K562 (cell line): ENCODE data around the gene ARHGEF16. TPM values are rescaled to one million over a fixed set of nuclear protein-coding genes. Genes with fewer than 3 reads are reported as not detected.

Experiments
- ATAC-seq: fragments of 200-7000 bp; cut with Tn5 transposase; 3 replicates; pipeline ENCODE4 v1.9.1; 2020; ENCODE audit warnings: moderate library complexity
- BruUV-seq: library from RNA; stranded (reverse); fragments of 400-500 nt; replicated peaks from 2 replicates; lab custom pipeline; 2021; lab: Mats Ljungman, UMichigan
- CTCF ChIA-PET: fragments of 300-600 bp; formaldehyde crosslinking; extraction: SDS; loops from one replicate; lab custom pipeline; 2021; ENCODE audit warnings: low intra/inter-chr PET ratio; lab: Yijun Ruan, JAX
- POLR2A ChIA-PET: fragments of 300-600, 350-650 bp; sonication (Branson Sonifier 250); formaldehyde crosslinking; extraction: SDS; loops from one replicate; lab custom pipeline; 2021; ENCODE audit warnings: antibody characterized with exemption, inconsistent platforms; lab: Yijun Ruan, JAX
- DNase-seq, 4 experiments: peaks; one replicate each; pipeline versions ENCODE4 v3.0.0 to v3.0.0-alpha.2; 2011 to 2018; ENCODE audit warnings: low spot score in 3 of 4, mixed read lengths in 3 of 4; ENCODE audit errors: extremely low read depth in 1 of 4
- FAIRE-seq: peaks from 2 replicates; lab custom pipeline; 2011; peaks lifted over from hg19 to GRCh38; lab: Jason Lieb, UNC
- H2AFZ ChIP-seq: 2 replicates; pipeline ENCODE4 v1.6.0; 2011; ENCODE audit warnings: low read depth, low read length, control low read depth, inconsistent platforms
- H3K27ac ChIP-seq: fragments of 200-600 bp; 3 replicates; pipeline ENCODE4 v1.8.0; 2011; ENCODE audit warnings: low read depth, mild to moderate bottlenecking, control low read depth, inconsistent platforms, low read length, moderate library complexity, mixed read lengths; ENCODE audit errors: extremely low read depth
- H3K27me3 ChIP-seq, 2 experiments: fragments of 300-600 bp in 1 of 2; 2 replicates in 1 of 2; 3 replicates in 1 of 2; pipeline versions ENCODE4 v1.6.0 to v1.8.0; 2011; ENCODE audit warnings: inconsistent platforms in 2 of 2, low read length in 2 of 2, mild to moderate bottlenecking in 1 of 2, mixed read lengths in 1 of 2, moderate library complexity in 1 of 2; ENCODE audit not compliant: control insufficient read depth in 2 of 2, insufficient read depth in 2 of 2
- H3K36me3 ChIP-seq: fragments of 300-600 bp; 3 replicates; pipeline ENCODE4 v1.8.0; 2011; ENCODE audit warnings: mild to moderate bottlenecking, low read length, inconsistent platforms; ENCODE audit not compliant: control insufficient read depth, insufficient read depth
- H3K4me1 ChIP-seq, 2 experiments: fragments of 200-600 bp in 1 of 2; replicated peaks in 1 of 2; 2 replicates in 1 of 2; 3 replicates in 1 of 2; pipeline versions ENCODE4 v1.5.1 to v1.8.0; 2011; ENCODE audit warnings: inconsistent platforms in 2 of 2, low read length in 2 of 2, mild to moderate bottlenecking in 1 of 2, mixed read lengths in 1 of 2, moderate library complexity in 1 of 2; ENCODE audit not compliant: control insufficient read depth in 2 of 2, insufficient read depth in 2 of 2
- H3K4me2 ChIP-seq: 2 replicates; pipeline ENCODE4 v1.6.1; 2011; ENCODE audit warnings: low read length, control low read depth, inconsistent platforms, mixed read lengths; ENCODE audit not compliant: insufficient read depth
- H3K4me3 ChIP-seq: fragments of 200-600 bp; sonication (generic), shearing (Covaris generic); 2 replicates; pipeline ENCODE4 v1.5.1; 2016; ENCODE audit warnings: control low read depth, inconsistent platforms
- H3K79me2 ChIP-seq: fragments of 200-600 bp; 3 replicates; pipeline ENCODE4 v1.8.0; 2011; ENCODE audit warnings: low read length, inconsistent platforms; ENCODE audit not compliant: control insufficient read depth, insufficient read depth
- H3K9ac ChIP-seq, 2 experiments: 2 replicates each; pipeline versions ENCODE4 v1.6.0 to v1.6.1; 2011; ENCODE audit warnings: low read depth in 2 of 2, low read length in 2 of 2, control low read depth in 1 of 2, inconsistent platforms in 1 of 2, mild to moderate bottlenecking in 1 of 2, mixed read lengths in 1 of 2; ENCODE audit not compliant: insufficient read depth in 1 of 2
- H3K9me1 ChIP-seq: one replicate; pipeline ENCODE4 v1.6.0; 2011; ENCODE audit warnings: inconsistent platforms, mild to moderate bottlenecking, low read length, moderate library complexity; ENCODE audit not compliant: control insufficient read depth, insufficient read depth
- H3K9me3 ChIP-seq: replicated peaks from 2 replicates; pipeline ENCODE4 v1.5.1; 2011; ENCODE audit warnings: low read depth, low read length, inconsistent platforms; ENCODE audit not compliant: control insufficient read depth, insufficient read depth
- H4K20me1 ChIP-seq: replicated peaks from 2 replicates; pipeline ENCODE4 v1.6.1; 2011; ENCODE audit warnings: low read length, inconsistent platforms, mixed read lengths; ENCODE audit not compliant: control insufficient read depth, insufficient read depth
- ARNT ChIP-seq, 2 experiments: fragments of 450-650 bp; IDR thresholded peaks; 2 replicates each; pipeline ENCODE4 v1.6.1; 2016; ENCODE audit warnings: mild to moderate bottlenecking in 1 of 2
- TSHZ1 ChIP-seq: fragments of 250-450 bp; sonication (Bioruptor Pico); IDR thresholded peaks from 2 replicates; pipeline ENCODE4 v1.4.0; 2020; ENCODE audit warnings: mild to moderate bottlenecking, moderate library complexity
- ZNF174 ChIP-seq: fragments of 250-450 bp; sonication (Bioruptor Pico); IDR thresholded peaks from 2 replicates; pipeline ENCODE4 v1.4.0; 2020; ENCODE audit warnings: mild to moderate bottlenecking
- WGBS: fragments of 100-300 bp; shearing (Covaris generic); methylation state at CpG from one replicate; pipeline ENCODE4 v1.1.6; 2016; ENCODE audit warnings: low coverage, mixed read lengths; ENCODE audit not compliant: insufficient coverage; ENCODE audit errors: missing lambda C conversion rate; 5-methylcytosine and 5-hydroxymethylcytosine counted together
- in situ Hi-C: fragments of 300-500 bp; cut with MboI; formaldehyde crosslinking; loops from 4 replicates; pipeline ENCODE4 v1.15.0; 2018; ENCODE audit warnings: inconsistent platforms, mixed read lengths
- intact Hi-C: fragments of 100-400 bp; cut with micrococcal nuclease; formaldehyde crosslinking; loops from 2 replicates; pipeline ENCODE4 v1.14.2; 2022
- polyA plus RNA-seq, 8 experiments: library from polyadenylated mRNA; depleted of rRNA in 4 of 8; stranded (reverse) in 5 of 8; unstranded in 3 of 8; fragments of >200 nt; fragmentation: Nextera tagmentation in 2 of 8; fragmentation: Illumina TruSeq in 1 of 8; extraction: Ambion mirVana in 2 of 8; extraction: Trizol in 1 of 8; gene quantifications; 2 replicates each; pipeline versions ENCODE4 v1.2.1 to v1.2.3, GENCODE V29; 2011 to 2014; ENCODE audit warnings: inconsistent platforms in 1 of 8, missing spikeins in 1 of 8
- total RNA-seq, 7 experiments: library from RNA; depleted of rRNA in 6 of 7; stranded (reverse); fragments of >200 nt in 6 of 7; fragmentation: Illumina TruSeq in 2 of 7; extraction: Trizol in 2 of 7; gene quantifications; 2 replicates each; pipeline versions ENCODE4 v1.2.1 to v1.2.3, GENCODE V29; 2011 to 2021; ENCODE audit warnings: low replicate concordance in 1 of 7
- TF ChIP-seq, protein P1 (sequence below): sonication (generic); formaldehyde crosslinking; IDR thresholded peaks from 2 replicates; pipeline ENCODE4 v1.4.0; 2020; ENCODE audit warnings: mild to moderate bottlenecking, missing genetic modification reagents
- TF ChIP-seq, protein P2 (sequence below): fragments of 450-650 bp; IDR thresholded peaks from 2 replicates; pipeline ENCODE4 v1.6.1; 2016; ENCODE audit warnings: low read depth
- TF ChIP-seq, protein P3 (sequence below), 3 experiments: fragments of 200-800 bp in 1 of 3; sonication (Bioruptor generic) in 1 of 3; sonication (generic) in 1 of 3; formaldehyde crosslinking in 1 of 3; IDR thresholded peaks; 2 replicates each; pipeline versions ENCODE4 v1.6.1 to v1.8.0; 2016 to 2022; ENCODE audit warnings: mild to moderate bottlenecking in 2 of 3, missing compliant biosample characterization in 2 of 3, missing genetic modification characterization in 2 of 3, missing genetic modification reagents in 1 of 3

The ARHGEF16 gene
- total and polyA plus RNA-seq, 9 of the 15 experiments (the other 6 are each of a cell fraction or from before 2014, with no cell fraction given): 0.15 to 1.2 (median 0.49) TPM; not detected in 2

DNA sequence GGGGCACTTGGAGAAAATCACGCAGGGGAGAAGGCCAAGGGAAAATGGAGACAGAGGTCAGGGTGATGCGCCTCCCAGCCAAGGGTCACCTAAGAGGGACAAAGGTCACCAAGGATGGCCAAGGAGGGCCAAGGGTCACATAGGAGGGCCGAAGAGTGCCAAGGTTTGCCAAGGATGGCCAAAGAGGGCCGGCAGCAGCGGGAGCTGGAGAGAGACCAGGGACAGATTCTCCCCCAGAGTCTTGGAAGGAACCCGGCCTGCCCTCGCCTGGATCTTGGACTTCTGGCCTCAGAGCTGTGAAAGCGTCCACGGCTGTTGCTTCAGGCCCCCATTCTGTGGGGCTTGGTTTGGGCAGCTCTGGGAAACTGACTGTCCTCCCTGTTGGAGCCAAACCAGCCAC lies 25.6 kb upstream of the ARHGEF16 start:
- Histone ChIP-seq H4K20me1 (peaks cover 18% of the 10 kb centered on the region), H3K9me3 (no peaks in the 10 kb centered on the region), H3K27me3 (peaks cover 13 to 87% of the 10 kb centered on the region in 2 experiments; a peak in 4 of 5 replicates), H3K36me3 (no peaks in the 10 kb centered on the region), H3K4me3 (no peak overlapping the region), H2AFZ (no peak overlapping the region), H3K27ac (no peak overlapping the region), H3K9me1 (no peaks in the 10 kb centered on the region), H3K4me2 (no peak overlapping the region), H3K4me1 (peaks cover 0 to 19% of the 10 kb centered on the region in 2 experiments; a peak in 2 of 5 replicates), H3K79me2 (no peaks in the 10 kb centered on the region), H3K9ac (no peak overlapping the region)
- BruUV-seq: no TSS peak
- intact Hi-C loops (loop anchor here (10.0 kb wide), 1 partner anchor 1014 kb away; the partner anchor contains the start of gene PEX10), in situ Hi-C loops (loop anchor here (10.0 kb wide), 1 partner anchor 604 kb away; no protein-coding TSS in a partner anchor)
- CTCF ChIA-PET: no interaction called here
- POLR2A ChIA-PET: no interaction called here
- no peak for DNase-seq
- no peak for FAIRE-seq
- no peak for ATAC-seq
- 2% methylated on average over 8 of the region's 9 CpGs for WGBS
- TF ChIP-seq, protein P1, sequence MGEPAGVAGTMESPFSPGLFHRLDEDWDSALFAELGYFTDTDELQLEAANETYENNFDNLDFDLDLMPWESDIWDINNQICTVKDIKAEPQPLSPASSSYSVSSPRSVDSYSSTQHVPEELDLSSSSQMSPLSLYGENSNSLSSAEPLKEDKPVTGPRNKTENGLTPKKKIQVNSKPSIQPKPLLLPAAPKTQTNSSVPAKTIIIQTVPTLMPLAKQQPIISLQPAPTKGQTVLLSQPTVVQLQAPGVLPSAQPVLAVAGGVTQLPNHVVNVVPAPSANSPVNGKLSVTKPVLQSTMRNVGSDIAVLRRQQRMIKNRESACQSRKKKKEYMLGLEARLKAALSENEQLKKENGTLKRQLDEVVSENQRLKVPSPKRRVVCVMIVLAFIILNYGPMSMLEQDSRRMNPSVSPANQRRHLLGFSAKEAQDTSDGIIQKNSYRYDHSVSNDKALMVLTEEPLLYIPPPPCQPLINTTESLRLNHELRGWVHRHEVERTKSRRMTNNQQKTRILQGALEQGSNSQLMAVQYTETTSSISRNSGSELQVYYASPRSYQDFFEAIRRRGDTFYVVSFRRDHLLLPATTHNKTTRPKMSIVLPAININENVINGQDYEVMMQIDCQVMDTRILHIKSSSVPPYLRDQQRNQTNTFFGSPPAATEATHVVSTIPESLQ (CRISPR knock-in tag): no peak
- no peak for TF ChIP-seq ZNF174 (CRISPR knock-in tag)
- TF ChIP-seq ARNT (IDR thresholded peaks at IDR 0.05): no peak
- TF ChIP-seq, protein P2, sequence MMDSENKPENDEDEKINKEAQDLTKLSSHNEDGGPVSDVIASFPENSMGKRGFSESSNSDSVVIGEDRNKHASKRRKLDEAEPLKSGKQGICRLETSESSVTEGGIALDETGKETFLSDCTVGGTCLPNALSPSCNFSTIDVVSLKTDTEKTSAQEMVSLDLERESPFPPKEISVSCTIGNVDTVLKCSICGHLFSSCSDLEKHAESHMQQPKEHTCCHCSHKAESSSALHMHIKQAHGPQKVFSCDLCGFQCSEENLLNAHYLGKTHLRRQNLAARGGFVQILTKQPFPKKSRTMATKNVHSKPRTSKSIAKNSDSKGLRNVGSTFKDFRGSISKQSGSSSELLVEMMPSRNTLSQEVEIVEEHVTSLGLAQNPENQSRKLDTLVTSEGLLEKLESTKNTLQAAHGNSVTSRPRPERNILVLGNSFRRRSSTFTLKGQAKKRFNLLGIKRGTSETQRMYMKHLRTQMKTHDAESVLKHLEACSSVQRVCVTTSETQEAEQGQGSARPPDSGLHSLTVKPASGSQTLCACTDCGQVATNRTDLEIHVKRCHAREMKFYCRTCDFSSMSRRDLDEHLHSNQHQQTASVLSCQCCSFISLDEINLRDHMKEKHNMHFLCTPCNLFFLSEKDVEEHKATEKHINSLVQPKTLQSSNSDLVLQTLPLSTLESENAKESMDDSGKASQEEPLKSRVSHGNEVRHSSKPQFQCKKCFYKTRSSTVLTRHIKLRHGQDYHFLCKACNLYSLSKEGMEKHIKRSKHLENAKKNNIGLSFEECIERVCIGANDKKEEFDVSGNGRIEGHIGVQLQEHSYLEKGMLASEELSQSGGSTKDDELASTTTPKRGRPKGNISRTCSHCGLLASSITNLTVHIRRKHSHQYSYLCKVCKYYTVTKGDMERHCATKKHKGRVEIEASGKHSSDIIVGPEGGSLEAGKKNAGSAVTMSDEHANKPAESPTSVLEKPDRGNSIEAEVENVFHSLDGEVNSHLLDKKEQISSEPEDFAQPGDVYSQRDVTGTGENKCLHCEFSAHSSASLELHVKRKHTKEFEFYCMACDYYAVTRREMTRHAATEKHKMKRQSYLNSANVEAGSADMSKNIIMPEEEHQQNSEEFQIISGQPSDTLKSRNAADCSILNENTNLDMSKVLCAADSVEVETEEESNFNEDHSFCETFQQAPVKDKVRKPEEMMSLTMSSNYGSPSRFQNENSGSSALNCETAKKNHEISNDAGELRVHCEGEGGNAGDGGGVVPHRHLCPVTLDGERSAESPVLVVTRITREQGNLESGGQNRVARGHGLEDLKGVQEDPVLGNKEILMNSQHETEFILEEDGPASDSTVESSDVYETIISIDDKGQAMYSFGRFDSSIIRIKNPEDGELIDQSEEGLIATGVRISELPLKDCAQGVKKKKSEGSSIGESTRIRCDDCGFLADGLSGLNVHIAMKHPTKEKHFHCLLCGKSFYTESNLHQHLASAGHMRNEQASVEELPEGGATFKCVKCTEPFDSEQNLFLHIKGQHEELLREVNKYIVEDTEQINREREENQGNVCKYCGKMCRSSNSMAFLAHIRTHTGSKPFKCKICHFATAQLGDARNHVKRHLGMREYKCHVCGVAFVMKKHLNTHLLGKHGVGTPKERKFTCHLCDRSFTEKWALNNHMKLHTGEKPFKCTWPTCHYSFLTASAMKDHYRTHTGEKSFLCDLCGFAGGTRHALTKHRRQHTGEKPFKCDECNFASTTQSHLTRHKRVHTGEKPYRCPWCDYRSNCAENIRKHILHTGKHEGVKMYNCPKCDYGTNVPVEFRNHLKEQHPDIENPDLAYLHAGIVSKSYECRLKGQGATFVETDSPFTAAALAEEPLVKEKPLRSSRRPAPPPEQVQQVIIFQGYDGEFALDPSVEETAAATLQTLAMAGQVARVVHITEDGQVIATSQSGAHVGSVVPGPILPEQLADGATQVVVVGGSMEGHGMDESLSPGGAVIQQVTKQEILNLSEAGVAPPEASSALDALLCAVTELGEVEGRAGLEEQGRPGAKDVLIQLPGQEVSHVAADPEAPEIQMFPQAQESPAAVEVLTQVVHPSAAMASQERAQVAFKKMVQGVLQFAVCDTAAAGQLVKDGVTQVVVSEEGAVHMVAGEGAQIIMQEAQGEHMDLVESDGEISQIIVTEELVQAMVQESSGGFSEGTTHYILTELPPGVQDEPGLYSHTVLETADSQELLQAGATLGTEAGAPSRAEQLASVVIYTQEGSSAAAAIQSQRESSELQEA: no peak
- TF ChIP-seq, protein P3, sequence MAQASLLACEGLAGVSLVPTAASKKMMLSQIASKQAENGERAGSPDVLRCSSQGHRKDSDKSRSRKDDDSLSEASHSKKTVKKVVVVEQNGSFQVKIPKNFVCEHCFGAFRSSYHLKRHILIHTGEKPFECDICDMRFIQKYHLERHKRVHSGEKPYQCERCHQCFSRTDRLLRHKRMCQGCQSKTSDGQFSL (CRISPR knock-in tag; IDR thresholded peaks at IDR 0.05): no peak
- TF ChIP-seq, protein P3 (tag; IDR thresholded peaks at IDR 0.05): no peak
- no peak for TF ChIP-seq TSHZ1 (CRISPR knock-in tag)
